A549 (cell line): ENCODE data around the gene CHD9. TPM values are rescaled to one million over a fixed set of nuclear protein-coding genes. Genes with fewer than 3 reads are reported as not detected.

Source experiments
- ATAC-seq, 2 experiments: fragments of 200-7000 bp in 1 of 2; fragments of >200 bp in 1 of 2; cut with Nextera tagmentation in 1 of 2; cut with Tn5 transposase in 1 of 2; 3 replicates each; pipeline versions ENCODE4 v1.8.0 to v1.9.1; 2018 to 2020; ENCODE audit warnings: mild to moderate bottlenecking in 1 of 2, moderate library complexity in 1 of 2
- CTCF ChIA-PET: fragments of 300-600 bp; sonication (Branson Sonifier 250); formaldehyde crosslinking; extraction: SDS; loops from one replicate; lab custom pipeline; 2021; ENCODE audit warnings: antibody characterized with exemption, inconsistent platforms; lab: Yijun Ruan, JAX
- POLR2A ChIA-PET: fragments of 350-600 bp; formaldehyde crosslinking; extraction: SDS; loops from one replicate; lab custom pipeline; 2021; ENCODE audit warnings: antibody characterized with exemption, inconsistent platforms; lab: Yijun Ruan, JAX
- DNase-seq, 2 experiments: peaks; one replicate each; pipeline versions ENCODE4 v3.0.0 to v3.0.0-alpha.2; 2011 to 2016; ENCODE audit warnings: low read depth in 1 of 2, low spot score in 1 of 2
- FAIRE-seq: peaks from 2 replicates; lab custom pipeline; 2011; peaks lifted over from hg19 to GRCh38; lab: Jason Lieb, UNC
- H3K27ac ChIP-seq, 2 experiments: fragments of >200 bp; sonication (Bioruptor Twin); formaldehyde crosslinking; 3 replicates each; pipeline ENCODE4 v1.5.1; 2016 to 2017
- H3K4me1 ChIP-seq: fragments of >200 bp; sonication (Bioruptor Twin); formaldehyde crosslinking; 3 replicates; pipeline ENCODE4 v1.6.1; 2016
- H3K4me2 ChIP-seq: fragments of >200 bp; sonication (Bioruptor Twin); formaldehyde crosslinking; 3 replicates; pipeline ENCODE4 v1.6.1; 2016
- H3K4me3 ChIP-seq: fragments of >200 bp; sonication (Bioruptor Twin); formaldehyde crosslinking; 3 replicates; pipeline ENCODE4 v1.5.1; 2016
- H3K9me3 ChIP-seq: fragments of >200 bp; sonication (Bioruptor Twin); formaldehyde crosslinking; 3 replicates; pipeline ENCODE4 v1.6.1; 2016
- ATOH8 ChIP-seq: fragments of 250-450 bp; sonication (Bioruptor Pico); IDR thresholded peaks from 2 replicates; pipeline ENCODE4 v1.5.0; 2020; ENCODE audit warnings: low read depth, mild to moderate bottlenecking, moderate library complexity
- BCL3 ChIP-seq: fragments of >200 bp; sonication (Bioruptor Twin); formaldehyde crosslinking; IDR thresholded peaks from 3 replicates; pipeline ENCODE4 v1.6.1; 2016
- BHLHE40 ChIP-seq: IDR thresholded peaks from 2 replicates; pipeline ENCODE4 v1.6.1; 2012; ENCODE audit warnings: low read depth, low read length, inconsistent platforms
- CEBPB ChIP-seq, 2 experiments: fragments of >200 bp in 1 of 2; sonication (Bioruptor Twin) in 1 of 2; formaldehyde crosslinking in 1 of 2; IDR thresholded peaks; 2 replicates each; pipeline ENCODE4 v1.6.1; 2012 to 2016
- CTCF ChIP-seq: fragments of >200 bp; sonication (Bioruptor Twin); formaldehyde crosslinking; IDR thresholded peaks from 3 replicates; pipeline ENCODE4 v1.5.1; 2016
- FOSL2 ChIP-seq, 2 experiments: fragments of 450-650 bp in 1 of 2; fragments of >200 bp in 1 of 2; sonication (Bioruptor Twin) in 1 of 2; formaldehyde crosslinking; IDR thresholded peaks; 2 replicates each; pipeline versions ENCODE4 v1.5.0 to v1.6.1; 2016 to 2020; ENCODE audit warnings: mild to moderate bottlenecking in 1 of 2, moderate library complexity in 1 of 2
- GATA3 ChIP-seq: IDR thresholded peaks from 2 replicates; pipeline ENCODE4 v1.6.1; 2012; ENCODE audit warnings: borderline replicate concordance
- HEYL ChIP-seq: fragments of 250-450 bp; sonication (Bioruptor Pico); IDR thresholded peaks from 2 replicates; pipeline ENCODE4 v1.8.0; 2021; ENCODE audit warnings: mild to moderate bottlenecking, moderate library complexity
- HOXB5 ChIP-seq: fragments of 250-450 bp; sonication (Bioruptor Pico); IDR thresholded peaks from 2 replicates; pipeline ENCODE4 v1.5.0; 2020; ENCODE audit warnings: mild to moderate bottlenecking, moderate library complexity
- JUN ChIP-seq, 2 experiments: fragments of >200 bp; sonication (Bioruptor Twin); formaldehyde crosslinking; IDR thresholded peaks; 2 replicates in 1 of 2; 3 replicates in 1 of 2; pipeline ENCODE4 v1.6.1; 2016 to 2017
- MAX ChIP-seq: IDR thresholded peaks from 2 replicates; pipeline ENCODE4 v1.6.1; 2012
- MYC ChIP-seq: IDR thresholded peaks from 2 replicates; pipeline ENCODE4 v1.6.1; 2012; ENCODE audit warnings: mild to moderate bottlenecking, inconsistent platforms, low read length, improper control_type of control experiment, borderline replicate concordance
- NFE2L2 ChIP-seq: fragments of 150-350 bp; conservative IDR thresholded peaks from 2 replicates; pipeline ENCODE4 v1.6.1; 2014; ENCODE audit warnings: low read length
- PHF8 ChIP-seq: fragments of 200-600 bp; sonication (generic); IDR thresholded peaks from 2 replicates; pipeline ENCODE4 v1.6.1; 2016; ENCODE audit warnings: low read depth, mild to moderate bottlenecking, antibody characterized with exemption, moderate library complexity, borderline replicate concordance
- POLR2A ChIP-seq: IDR thresholded peaks from 2 replicates; pipeline ENCODE4 v1.6.1; 2012; ENCODE audit warnings: mild to moderate bottlenecking, low read length
- RAD21 ChIP-seq, 2 experiments: fragments of >200 bp in 1 of 2; sonication (Bioruptor Twin) in 1 of 2; formaldehyde crosslinking in 1 of 2; IDR thresholded peaks in 1 of 2; conservative IDR thresholded peaks in 1 of 2; 2 replicates in 1 of 2; 3 replicates in 1 of 2; pipeline ENCODE4 v1.6.1; 2012 to 2018; ENCODE audit warnings: inconsistent platforms in 1 of 2
- RARB ChIP-seq: fragments of 250-450 bp; sonication (Bioruptor Pico); IDR thresholded peaks from 2 replicates; pipeline ENCODE4 v1.8.0; 2021; ENCODE audit warnings: mild to moderate bottlenecking, moderate library complexity
- RFX5 ChIP-seq: fragments of 450-650 bp; IDR thresholded peaks from 2 replicates; pipeline ENCODE4 v1.7.1; 2014; ENCODE audit warnings: antibody characterized with exemption, mild to moderate bottlenecking, moderate library complexity
- SMC3 ChIP-seq: fragments of >200 bp; sonication (Bioruptor Twin); formaldehyde crosslinking; IDR thresholded peaks from 3 replicates; pipeline ENCODE4 v1.6.1; 2018; ENCODE audit warnings: inconsistent platforms
- SREBF2 ChIP-seq: fragments of 450-650 bp; IDR thresholded peaks from 2 replicates; pipeline ENCODE4 v1.6.1; 2014; ENCODE audit warnings: mild to moderate bottlenecking, moderate library complexity
- TP53 ChIP-seq: fragments of 250-450 bp; sonication (Bioruptor Pico); IDR thresholded peaks from 2 replicates; pipeline ENCODE4 v1.5.0; 2021; ENCODE audit warnings: mild to moderate bottlenecking, moderate library complexity
- WGBS: methylation state at CpG from one replicate; pipeline ENCODE4 v1.1.6; 2017; ENCODE audit errors: missing lambda C conversion rate; 5-methylcytosine and 5-hydroxymethylcytosine counted together
- polyA plus RNA-seq, 4 experiments: library from polyadenylated mRNA; depleted of rRNA in 3 of 4; stranded (reverse); fragments of >200 nt; fragmentation: RNase III in 1 of 4; extraction: RNeasy Plus Mini Kit Qiagen cat#74134 plus additional on column Dnase treatment in 1 of 4; gene quantifications; 2 replicates in 3 of 4; 3 replicates in 1 of 4; pipeline ENCODE4 v1.2.3, GENCODE V29; 2011 to 2017
- TF ChIP-seq, protein P1 (sequence below): fragments of 450-650 bp; IDR thresholded peaks from 2 replicates; pipeline ENCODE4 v1.6.1; 2014; ENCODE audit warnings: antibody characterized with exemption
- TF ChIP-seq, protein P2 (sequence below): IDR thresholded peaks from 2 replicates; pipeline ENCODE4 v1.6.1; 2012

CHD9 gene
- polyA plus RNA-seq, 2 of the 4 experiments (the other 2 are of a cell fraction): 17.8 to 51.6 TPM

- ATAC-seq: no peak
- CTCF ChIA-PET: interaction anchor here (0.7 to 2.7 kb wide), 22 partner anchors 9 to 154 kb away, joined by 3 to 20 read pairs (median 4); partner anchors contain the start of gene CHD9
- Histone ChIP-seq H3K27ac (peak overlapping the region; percentile 94 to 96), H3K9me3 (no peaks in the 10 kb centered on the region)
- WGBS: 36% methylated on average over 25 of the region's 25 CpGs
- TF ChIP-seq GATA3: peak; percentile 2; the same call in 1 of the 2 replicates
- TF ChIP-seq, protein P1, sequence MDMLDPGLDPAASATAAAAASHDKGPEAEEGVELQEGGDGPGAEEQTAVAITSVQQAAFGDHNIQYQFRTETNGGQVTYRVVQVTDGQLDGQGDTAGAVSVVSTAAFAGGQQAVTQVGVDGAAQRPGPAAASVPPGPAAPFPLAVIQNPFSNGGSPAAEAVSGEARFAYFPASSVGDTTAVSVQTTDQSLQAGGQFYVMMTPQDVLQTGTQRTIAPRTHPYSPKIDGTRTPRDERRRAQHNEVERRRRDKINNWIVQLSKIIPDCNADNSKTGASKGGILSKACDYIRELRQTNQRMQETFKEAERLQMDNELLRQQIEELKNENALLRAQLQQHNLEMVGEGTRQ: no peak
- TF ChIP-seq, all 56 proteins: peak for 1
- POLR2A ChIA-PET: interaction anchor here (0.7 to 2.5 kb wide), 8 partner anchors 18 to 78 kb away, joined by 3 to 18 read pairs (median 6); partner anchors contain the start of genes CHD9 and CHD9NB
- peak overlapping the region; percentile 95 for H3K4me2 ChIP-seq
- no peak for FAIRE-seq
- peak overlapping the region; percentile 96 for H3K4me3 ChIP-seq
- no peak for DNase-seq
- H3K4me1 ChIP-seq: peaks cover 21% of the 10 kb centered on the region
These were observed 74.7 kb downstream of the CHD9 start for GRCh38 chr16:53129281-53130158.

DNA sequence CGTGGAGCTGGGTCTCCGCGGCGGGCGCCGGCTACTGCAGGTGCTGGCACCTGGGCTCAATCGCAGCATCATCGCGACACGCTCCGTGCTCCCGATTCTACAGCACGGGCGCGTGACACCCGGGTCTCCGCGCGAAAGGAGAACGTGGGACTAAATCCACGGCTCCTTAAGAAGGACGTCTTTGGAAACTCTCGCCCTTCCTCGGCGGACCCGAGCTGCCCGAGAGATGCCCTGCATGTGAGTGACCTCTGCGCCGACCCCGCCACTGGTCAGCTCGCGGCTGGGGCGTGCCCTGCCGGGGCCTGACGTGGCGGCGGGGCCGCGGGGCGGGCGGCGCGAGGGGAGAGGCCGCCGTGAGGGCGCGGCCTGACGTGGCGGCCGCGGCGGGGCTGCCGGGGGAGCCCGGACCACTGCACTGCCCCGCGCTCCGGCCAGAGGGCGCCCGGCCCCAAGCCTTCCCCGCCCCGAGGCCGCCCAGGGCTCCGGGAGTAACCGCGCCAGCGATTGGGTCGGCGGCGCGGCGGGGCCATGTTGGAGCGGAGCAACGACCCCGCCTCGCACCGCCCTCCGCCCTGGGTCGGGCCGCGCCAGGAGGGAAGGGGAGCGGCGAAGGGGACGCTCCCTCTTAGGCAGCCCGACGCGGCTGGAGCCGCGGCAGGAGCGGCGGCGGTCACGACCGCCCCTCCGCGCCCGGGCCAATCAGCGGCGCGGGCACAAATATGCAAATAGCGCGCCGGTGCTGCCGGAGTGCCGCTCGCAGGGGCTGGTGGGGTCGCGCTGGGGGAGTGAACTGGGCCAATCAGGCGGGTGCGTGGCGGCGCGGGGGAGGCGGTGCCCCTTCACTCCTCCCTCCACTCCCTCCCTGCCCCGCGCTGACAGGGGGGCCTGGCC, 75.6 kb downstream of the CHD9 start:
- DNase-seq: peak; percentile 94 to 96
- CTCF ChIA-PET: interaction anchor here (0.7 to 2.7 kb wide), 22 partner anchors 9 to 153 kb away, joined by 3 to 20 read pairs (median 4); partner anchors contain the start of gene CHD9
- H3K27ac ChIP-seq: peak overlapping the region; percentile 94 to 96
- TF ChIP-seq TP53 (CRISPR knock-in tag) (no peak), FOSL2 (IDR thresholded peaks at IDR 0.05) (no peak), FOSL2 (CRISPR knock-in tag; IDR thresholded peaks at IDR 0.05) (0 out of 2 replicates have a peak, but pooled peaks have one; percentile 2), CTCF (peak; percentile 83), SREBF2 (peak; percentile 30; the same call in 1 of the 2 replicates), MAX (peak; percentile 30; the same call in 1 of the 2 replicates), PHF8 (peak; percentile 37; the same call in 1 of the 2 replicates), SMC3 (peak; percentile 89), ATOH8 (no peak), BHLHE40 (no peak), JUN (IDR thresholded peaks at IDR 0.05) (peak in 1 of 2 experiments; percentile 86; a peak in 3 of 5 replicates), NFE2L2 (no peak), HEYL (CRISPR knock-in tag) (no peak), MYC (peak; percentile 64; the same call in 1 of the 2 replicates), HOXB5 (CRISPR knock-in tag) (no peak), RFX5 (0 out of 2 replicates have a peak, but pooled peaks have one; percentile 39), BCL3 (peak; percentile 67; the same call in 1 of the 3 replicates), RAD21 (conservative IDR thresholded peaks at IDR 0.05 in 1 of 2, IDR thresholded peaks at IDR 0.05 in 1 of 2) (peak; percentile 57 to 83), RARB (no peak), CEBPB (IDR thresholded peaks at IDR 0.05) (no peak), POLR2A (peak; percentile 72)
- TF ChIP-seq, protein P2, sequence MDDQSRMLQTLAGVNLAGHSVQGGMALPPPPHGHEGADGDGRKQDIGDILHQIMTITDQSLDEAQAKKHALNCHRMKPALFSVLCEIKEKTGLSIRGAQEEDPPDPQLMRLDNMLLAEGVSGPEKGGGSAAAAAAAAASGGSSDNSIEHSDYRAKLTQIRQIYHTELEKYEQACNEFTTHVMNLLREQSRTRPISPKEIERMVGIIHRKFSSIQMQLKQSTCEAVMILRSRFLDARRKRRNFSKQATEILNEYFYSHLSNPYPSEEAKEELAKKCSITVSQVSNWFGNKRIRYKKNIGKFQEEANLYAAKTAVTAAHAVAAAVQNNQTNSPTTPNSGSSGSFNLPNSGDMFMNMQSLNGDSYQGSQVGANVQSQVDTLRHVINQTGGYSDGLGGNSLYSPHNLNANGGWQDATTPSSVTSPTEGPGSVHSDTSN: no peak; the same call in 1 of the 2 replicates
- no peak for FAIRE-seq
- 2% methylated on average over 29 of the region's 115 CpGs for WGBS
- POLR2A ChIA-PET: interaction anchor here (0.6 to 2.5 kb wide), 9 partner anchors 15 to 78 kb away, joined by 3 to 18 read pairs (median 4); partner anchors contain the start of genes CHD9 and CHD9NB
- peak overlapping the region; percentile 96 for H3K4me3 ChIP-seq
- peak overlapping the region; percentile 95 for H3K4me2 ChIP-seq
- peak; percentile 87 to 94 for ATAC-seq
- H3K4me1 ChIP-seq: peaks cover 29% of the 10 kb centered on the region
- H3K9me3 ChIP-seq: no peaks in the 10 kb centered on the region
